Natural killer cell (primary cell): ENCODE results near the gene TBC1D9. TPM values are rescaled to one million over a fixed set of nuclear protein-coding genes. Genes with fewer than 3 reads are reported as not detected.

Source experiments
- ATAC-seq, 3 donors: fragments of 150-1000 bp in 2 of 3; fragments of 200-7000 bp in 1 of 3; cut with Tn5 transposase; 1 replicate in 1 of 3; 2 replicates in 2 of 3; pipeline ENCODE4 v1.10.0; 2021; ENCODE audit warnings: mild to moderate bottlenecking in 2 of 3, moderate library complexity in 2 of 3
- DNase-seq, 2 donors: peaks; one replicate each; pipeline versions ENCODE4 v3.0.0 to v3.0.0-alpha.2; 2013 to 2021; ENCODE audit warnings: mixed read lengths in 1 of 2
- H3K27ac ChIP-seq: one replicate; pipeline ENCODE4 v1.5.1; 2013; ENCODE audit warnings: mild to moderate bottlenecking, low read length
- H3K27me3 ChIP-seq: one replicate; pipeline ENCODE4 v1.6.1; 2013; ENCODE audit warnings: low read length; ENCODE audit not compliant: control insufficient read depth, insufficient read depth
- H3K36me3 ChIP-seq: one replicate; pipeline ENCODE4 v1.6.1; 2013; ENCODE audit warnings: low read length; ENCODE audit not compliant: control insufficient read depth, insufficient read depth
- H3K4me1 ChIP-seq: one replicate; pipeline ENCODE4 v1.6.1; 2013; ENCODE audit warnings: low read length; ENCODE audit not compliant: control insufficient read depth, insufficient read depth
- H3K4me3 ChIP-seq: one replicate; pipeline ENCODE4 v1.5.1; 2013; ENCODE audit warnings: low read length
- H3K9me3 ChIP-seq: one replicate; pipeline ENCODE4 v1.6.1; 2013; ENCODE audit warnings: low read length; ENCODE audit not compliant: control insufficient read depth, insufficient read depth
- H3K27ac Mint-ChIP-seq, 2 donors: one replicate each; pipeline ENCODE4 v1.8.0; 2022; ENCODE audit warnings: mild to moderate bottlenecking in 2 of 2, mixed read lengths in 2 of 2, moderate library complexity in 1 of 2
- H3K27me3 Mint-ChIP-seq, 2 donors: one replicate each; pipeline ENCODE4 v1.8.0; 2022; ENCODE audit warnings: low read depth in 2 of 2, mixed read lengths in 2 of 2
- H3K36me3 Mint-ChIP-seq: one replicate; pipeline ENCODE4 v1.8.0; 2022; ENCODE audit warnings: mixed read lengths
- H3K4me1 Mint-ChIP-seq, 2 donors: one replicate each; pipeline ENCODE4 v1.8.0; 2022; ENCODE audit warnings: mixed read lengths in 2 of 2
- H3K4me3 Mint-ChIP-seq: one replicate; pipeline ENCODE4 v1.8.0; 2022; ENCODE audit warnings: mild to moderate bottlenecking, moderate library complexity, mixed read lengths
- H3K9me3 Mint-ChIP-seq, 2 donors: one replicate each; pipeline ENCODE4 v1.8.0; 2022; ENCODE audit warnings: mixed read lengths in 2 of 2
- WGBS: methylation state at CpG from one replicate; pipeline ENCODE4 v1.1.7; 2013; ENCODE audit warnings: missing lambda C conversion rate; ENCODE audit not compliant: insufficient coverage; 5-methylcytosine and 5-hydroxymethylcytosine counted together
- intact Hi-C: fragments of 100-400 bp; cut with micrococcal nuclease; formaldehyde crosslinking; loops from one replicate; pipeline ENCODE4 v1.14.2; 2022
- total RNA-seq, 4 donors: library from RNA; stranded (reverse); fragments of 120-200 nt in 1 of 4; gene quantifications; one replicate each; pipeline versions ENCODE4 v1.2.3 to v1.2.4, GENCODE V29; 2013 to 2022
- TF ChIP-seq, protein P1 (sequence below): fragments of 200-600 bp; IDR thresholded peaks from one replicate; pipeline ENCODE4 v1.8.0; 2022; ENCODE audit warnings: antibody characterized with exemption

The TBC1D9 gene
- total RNA-seq, 3 donors from 2014 or later (not counting 1 experiment from before 2014, with no cell fraction given): 1.3 to 3.3 (median 2.0) TPM

DNA sequence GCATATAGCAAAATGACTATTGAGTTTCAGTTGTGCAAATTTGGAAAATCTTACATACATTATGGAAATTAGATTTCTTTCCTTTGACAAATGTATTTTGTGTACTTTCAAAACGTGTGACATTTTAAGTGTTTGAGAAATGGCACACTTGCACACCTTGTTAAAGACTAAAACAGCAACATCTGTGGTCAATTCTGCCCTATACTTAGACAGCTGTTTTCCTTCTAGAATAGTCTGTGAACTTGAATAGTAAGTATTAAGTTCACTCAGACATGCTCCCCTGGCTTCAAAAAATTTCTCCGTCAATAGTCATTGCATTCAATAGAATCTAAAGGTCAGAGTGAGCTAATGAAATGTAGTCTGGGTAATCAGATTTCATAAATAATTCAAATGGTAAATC, 21.7 kb upstream of the TBC1D9 start:
- H3K36me3 ChIP-seq: no peaks in the 10 kb centered on the region
- TF ChIP-seq, protein P1, sequence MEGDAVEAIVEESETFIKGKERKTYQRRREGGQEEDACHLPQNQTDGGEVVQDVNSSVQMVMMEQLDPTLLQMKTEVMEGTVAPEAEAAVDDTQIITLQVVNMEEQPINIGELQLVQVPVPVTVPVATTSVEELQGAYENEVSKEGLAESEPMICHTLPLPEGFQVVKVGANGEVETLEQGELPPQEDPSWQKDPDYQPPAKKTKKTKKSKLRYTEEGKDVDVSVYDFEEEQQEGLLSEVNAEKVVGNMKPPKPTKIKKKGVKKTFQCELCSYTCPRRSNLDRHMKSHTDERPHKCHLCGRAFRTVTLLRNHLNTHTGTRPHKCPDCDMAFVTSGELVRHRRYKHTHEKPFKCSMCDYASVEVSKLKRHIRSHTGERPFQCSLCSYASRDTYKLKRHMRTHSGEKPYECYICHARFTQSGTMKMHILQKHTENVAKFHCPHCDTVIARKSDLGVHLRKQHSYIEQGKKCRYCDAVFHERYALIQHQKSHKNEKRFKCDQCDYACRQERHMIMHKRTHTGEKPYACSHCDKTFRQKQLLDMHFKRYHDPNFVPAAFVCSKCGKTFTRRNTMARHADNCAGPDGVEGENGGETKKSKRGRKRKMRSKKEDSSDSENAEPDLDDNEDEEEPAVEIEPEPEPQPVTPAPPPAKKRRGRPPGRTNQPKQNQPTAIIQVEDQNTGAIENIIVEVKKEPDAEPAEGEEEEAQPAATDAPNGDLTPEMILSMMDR: no peak
- H3K27ac ChIP-seq: no peak overlapping the region
- Mint-ChIP-seq H3K4me1 (no peaks in the 10 kb centered on the region), H3K9me3 (no peaks in the 10 kb centered on the region), H3K27ac (no peak overlapping the region), H3K36me3 (no peaks in the 10 kb centered on the region), H3K4me3 (no peak overlapping the region), H3K27me3 (no peaks in the 10 kb centered on the region)
- no peaks in the 10 kb centered on the region for H3K27me3 ChIP-seq
- H3K4me3 ChIP-seq: no peak overlapping the region
- H3K4me1 ChIP-seq: no peaks in the 10 kb centered on the region
- no peak for DNase-seq
- WGBS: no CpG with 5 or more reads among the region's 2 CpGs
- H3K9me3 ChIP-seq: no peaks in the 10 kb centered on the region
- no peak for ATAC-seq
- intact Hi-C loops: no loop called here

DNA sequence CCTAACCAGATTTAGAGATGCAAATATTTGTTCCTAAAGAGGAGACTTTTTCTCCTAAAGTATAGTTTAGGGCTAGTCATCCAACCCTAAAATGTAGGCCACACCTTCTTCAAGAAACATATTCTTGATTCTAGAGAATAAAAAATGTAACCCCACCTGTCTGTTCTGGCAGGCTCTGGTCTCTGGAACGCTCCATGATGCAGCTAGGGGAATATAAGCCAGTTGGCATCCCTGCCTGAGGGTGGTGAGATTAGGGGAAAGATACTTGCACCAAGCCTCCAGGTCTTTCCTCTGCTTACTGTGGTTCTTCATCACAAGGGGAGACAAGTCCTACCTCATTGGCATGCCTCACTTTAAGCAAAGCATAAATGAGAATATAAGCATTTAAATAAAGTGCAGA, 21.2 kb upstream of the TBC1D9 start:
- H3K4me3 ChIP-seq: no peak overlapping the region
- H3K27me3 ChIP-seq: no peaks in the 10 kb centered on the region
- Mint-ChIP-seq H3K27me3 (no peaks in the 10 kb centered on the region), H3K4me1 (no peaks in the 10 kb centered on the region), H3K36me3 (no peaks in the 10 kb centered on the region), H3K4me3 (no peak overlapping the region), H3K27ac (no peak overlapping the region), H3K9me3 (no peaks in the 10 kb centered on the region)
- WGBS: 90% methylated on average over 1 of the region's 1 CpG
- H3K4me1 ChIP-seq: no peaks in the 10 kb centered on the region
- intact Hi-C loops: no loop called here
- no peak for ATAC-seq
- TF ChIP-seq, protein P1: no peak
- no peak for DNase-seq
- no peak overlapping the region for H3K27ac ChIP-seq
- no peaks in the 10 kb centered on the region for H3K9me3 ChIP-seq
- H3K36me3 ChIP-seq: no peaks in the 10 kb centered on the region

DNA sequence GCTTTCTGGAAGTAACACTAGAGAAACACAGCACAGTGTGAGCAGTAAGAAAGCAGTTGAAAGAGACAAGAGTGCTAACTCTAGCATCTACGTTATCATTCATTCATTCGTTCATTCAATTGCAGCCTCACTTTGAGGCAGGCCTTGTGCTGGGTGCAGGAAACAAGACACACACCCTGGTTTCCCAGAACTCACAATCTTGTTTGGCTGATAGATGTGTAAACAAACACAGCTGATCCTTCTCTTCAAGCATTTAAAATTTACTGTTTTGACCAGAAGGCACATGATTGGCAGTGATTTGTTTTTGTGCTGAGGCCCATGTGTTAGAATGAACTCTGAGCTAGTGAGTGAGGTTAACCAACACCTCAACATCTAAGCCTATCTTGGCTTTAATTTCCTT, 20.4 kb upstream of the TBC1D9 start:
- intact Hi-C loops: no loop called here
- no peaks in the 10 kb centered on the region for H3K4me1 Mint-ChIP-seq
- H3K9me3 Mint-ChIP-seq: no peaks in the 10 kb centered on the region
- ATAC-seq (no peak), DNase-seq (no peak)
- 91% methylated on average over 2 of the region's 2 CpGs for WGBS
- H3K9me3 ChIP-seq: no peaks in the 10 kb centered on the region
- no peaks in the 10 kb centered on the region for H3K27me3 Mint-ChIP-seq
- H3K36me3 ChIP-seq: no peaks in the 10 kb centered on the region
- H3K27ac Mint-ChIP-seq: no peak overlapping the region
- H3K4me3 ChIP-seq: no peak overlapping the region
- TF ChIP-seq, protein P1: no peak
- H3K27me3 ChIP-seq: no peaks in the 10 kb centered on the region
- H3K27ac ChIP-seq: no peak overlapping the region
- H3K4me1 ChIP-seq: no peaks in the 10 kb centered on the region
- no peak overlapping the region for H3K4me3 Mint-ChIP-seq
- H3K36me3 Mint-ChIP-seq: no peaks in the 10 kb centered on the region

DNA sequence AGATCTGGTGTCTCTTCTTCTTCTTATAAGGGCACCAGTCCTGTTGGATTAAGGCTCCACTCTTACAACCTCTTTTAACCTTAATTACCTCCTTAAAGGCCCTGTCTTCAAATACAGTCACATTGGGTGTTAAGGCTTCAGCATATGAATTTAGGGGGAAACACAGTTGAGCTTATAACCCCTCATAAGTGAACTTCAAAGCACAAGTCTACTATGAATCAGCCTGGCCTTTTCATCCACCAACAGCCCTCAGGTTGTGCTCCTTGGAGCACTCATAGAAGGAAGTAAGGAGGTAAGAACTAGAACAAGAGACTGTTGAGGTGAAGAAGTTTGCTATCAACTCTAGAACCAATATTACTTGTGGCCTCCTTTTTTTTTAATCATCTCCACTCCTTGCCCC, 18.8 kb upstream of the TBC1D9 start:
- no peaks in the 10 kb centered on the region for H3K36me3 Mint-ChIP-seq
- no peak overlapping the region for H3K27ac Mint-ChIP-seq
- Histone ChIP-seq H3K4me3 (no peak overlapping the region), H3K9me3 (no peaks in the 10 kb centered on the region), H3K36me3 (no peaks in the 10 kb centered on the region), H3K4me1 (no peaks in the 10 kb centered on the region), H3K27me3 (no peaks in the 10 kb centered on the region), H3K27ac (no peak overlapping the region)
- ATAC-seq (no peak), DNase-seq (no peak)
- H3K4me1 Mint-ChIP-seq: no peaks in the 10 kb centered on the region
- H3K27me3 Mint-ChIP-seq: no peaks in the 10 kb centered on the region
- no peak overlapping the region for H3K4me3 Mint-ChIP-seq
- TF ChIP-seq, protein P1: no peak
- no peaks in the 10 kb centered on the region for H3K9me3 Mint-ChIP-seq
- intact Hi-C loops: no loop called here
